ENCODE results near the gene BRAP. TPM values are rescaled to one million over a fixed set of nuclear protein-coding genes. Genes with fewer than 3 reads are reported as not detected.

The BRAP gene
- total RNA-seq, 4 donors from 2014 or later: 21.7 to 26.5 (median 23.1) TPM

DNA sequence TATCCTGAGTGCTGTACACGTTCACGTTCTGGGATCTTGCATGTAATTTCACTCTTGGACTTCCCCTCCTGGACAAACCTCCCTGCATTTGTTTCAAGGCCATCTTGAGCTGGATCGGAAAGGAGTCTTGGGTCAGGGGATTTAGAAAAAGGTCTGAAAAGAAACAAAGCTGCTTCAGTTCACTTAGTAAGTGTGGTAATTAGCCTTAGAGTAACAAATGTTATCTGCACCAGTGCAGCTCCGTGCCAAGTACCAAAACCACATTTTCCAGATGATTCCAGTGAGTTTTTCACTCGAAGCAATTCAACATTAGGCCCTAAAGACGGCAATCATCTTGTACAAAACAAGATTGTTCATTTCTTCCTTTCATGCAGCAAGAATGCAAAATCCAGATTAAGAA, 47.2 kb downstream of the BRAP start:
- no peak for ATAC-seq
- no peak for TF ChIP-seq EP300 (IDR thresholded peaks at IDR 0.05)
- no peak for TF ChIP-seq CTCF (IDR thresholded peaks at IDR 0.05)
- no peak for TF ChIP-seq POLR2A (IDR thresholded peaks at IDR 0.05)
- TF ChIP-seq POLR2AphosphoS5 (IDR thresholded peaks at IDR 0.05): no peak
- Histone ChIP-seq H3K4me1 (peaks cover 3 to 45% (median 12%) of the 10 kb centered on the region in 3 donors), H3K27ac (no peak overlapping the region), H3K36me3 (peaks cover 0 to 14% of the 10 kb centered on the region in 2 donors), H3K9me3 (no peaks in the 10 kb centered on the region), H3K4me3 (no peak overlapping the region), H3K27me3 (no peaks in the 10 kb centered on the region)
- 61 to 72% methylated on average over 6 of the region's 6 CpGs for WGBS, 2 donors (ENCODE audit: low coverage in 1 of 2)

DNA sequence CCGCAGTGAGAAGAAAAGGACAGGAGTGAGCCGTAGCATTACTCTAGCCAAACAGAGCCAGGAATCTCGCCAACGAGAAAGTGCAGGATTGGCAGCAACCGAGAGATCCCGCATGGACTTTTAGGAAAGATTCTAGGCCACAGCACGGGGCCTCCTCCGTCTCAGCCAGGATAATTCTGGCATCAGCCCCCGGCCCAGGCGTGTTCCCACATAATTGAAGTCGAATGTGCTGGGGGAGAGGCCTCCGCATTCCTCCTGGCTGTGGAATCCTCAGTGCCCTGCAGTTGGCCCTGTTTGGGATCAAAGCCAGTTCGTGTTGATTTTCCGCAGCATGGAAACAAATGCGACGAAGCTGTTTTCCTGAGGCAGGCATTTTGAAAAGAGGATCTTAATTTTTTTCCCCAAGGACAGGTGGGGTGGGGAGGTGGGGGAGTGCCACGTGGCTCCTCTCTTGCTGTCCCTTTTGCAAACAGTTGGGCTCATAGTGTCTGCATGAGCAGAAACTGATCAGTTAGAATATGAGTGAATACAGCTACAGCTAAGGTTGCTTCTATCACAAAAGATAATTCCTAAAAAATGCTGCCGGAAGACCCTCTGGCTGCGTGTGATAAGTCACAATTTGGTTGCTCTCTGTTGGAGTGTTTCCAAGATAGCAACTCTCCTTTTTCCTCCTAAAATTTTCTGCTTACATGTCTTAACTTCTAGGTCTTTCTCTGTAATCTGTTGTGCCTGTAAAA, 49.4 kb downstream of the BRAP start:
- Histone ChIP-seq H3K4me3 (peak overlapping the region in 1 of 2 donors; percentile 28), H3K4me1 (peaks cover 3 to 27% (median 10%) of the 10 kb centered on the region in 3 donors), H3K9me3 (no peaks in the 10 kb centered on the region), H3K27me3 (no peaks in the 10 kb centered on the region), H3K27ac (peak overlapping the region; percentile 41 to 85 (median 78)), H3K36me3 (peaks cover 0 to 4% of the 10 kb centered on the region in 2 donors)
- 4 to 17% methylated on average over 7 to 18 of the region's 19 CpGs for WGBS, 2 donors (ENCODE audit: low coverage in 1 of 2)
- ATAC-seq: peak; percentile 69
- no peak for TF ChIP-seq POLR2A (IDR thresholded peaks at IDR 0.05)
- no peak for TF ChIP-seq EP300 (IDR thresholded peaks at IDR 0.05)
- TF ChIP-seq POLR2AphosphoS5 (IDR thresholded peaks at IDR 0.05): peak; percentile 58
- no peak for TF ChIP-seq CTCF (IDR thresholded peaks at IDR 0.05)

DNA sequence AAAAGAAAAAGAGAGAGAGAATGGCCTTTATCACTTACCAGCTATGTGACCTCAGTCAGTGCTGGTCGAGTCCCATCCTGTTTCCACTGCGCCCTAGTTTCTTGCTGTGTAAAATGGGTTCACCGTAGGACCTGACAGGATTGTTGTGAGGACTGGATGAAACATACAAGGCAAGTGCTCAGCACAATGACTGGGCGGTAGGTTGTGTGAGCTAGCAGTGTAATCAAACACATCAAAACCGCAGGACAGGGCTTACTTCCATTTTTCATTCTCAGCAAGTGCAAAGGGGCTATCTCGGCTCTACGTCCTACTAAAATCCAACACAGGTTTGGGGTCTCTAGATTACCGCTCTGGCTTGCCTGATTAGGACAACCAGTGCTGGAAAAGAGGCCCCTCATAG, 50.2 kb downstream of the BRAP start:
- ATAC-seq: no peak
- no peak overlapping the region for H3K4me3 ChIP-seq
- peaks cover 3 to 27% (median 10%) of the 10 kb centered on the region in 3 donors for H3K4me1 ChIP-seq
- H3K27ac ChIP-seq: peak overlapping the region; percentile 41 to 85 (median 78)
- WGBS, 2 donors (ENCODE audit: low coverage in 1 of 2): 40 to 43% methylated on average over 5 to 7 of the region's 8 CpGs
- H3K27me3 ChIP-seq: no peaks in the 10 kb centered on the region
- TF ChIP-seq CTCF (IDR thresholded peaks at IDR 0.05) (no peak), POLR2A (IDR thresholded peaks at IDR 0.05) (no peak), EP300 (IDR thresholded peaks at IDR 0.05) (no peak), POLR2AphosphoS5 (IDR thresholded peaks at IDR 0.05) (no peak)
- H3K36me3 ChIP-seq: peaks cover 0 to 2% of the 10 kb centered on the region in 2 donors
- no peaks in the 10 kb centered on the region for H3K9me3 ChIP-seq

GRCh38 chr12:111628505-111629260, 57.1 kb downstream of the BRAP start:
- WGBS, 2 donors (ENCODE audit: low coverage in 1 of 2): 91 to 94% methylated on average over 3 to 6 of the region's 7 CpGs
- Histone ChIP-seq H3K36me3 (no peaks in the 10 kb centered on the region), H3K4me1 (no peaks in the 10 kb centered on the region), H3K27ac (no peak overlapping the region), H3K9me3 (no peaks in the 10 kb centered on the region), H3K27me3 (no peaks in the 10 kb centered on the region), H3K4me3 (no peak overlapping the region)
- no peak for TF ChIP-seq POLR2A (IDR thresholded peaks at IDR 0.05)
- TF ChIP-seq EP300 (IDR thresholded peaks at IDR 0.05): no peak
- no peak for TF ChIP-seq CTCF (IDR thresholded peaks at IDR 0.05)
- no peak for TF ChIP-seq POLR2AphosphoS5 (IDR thresholded peaks at IDR 0.05)
- no peak for ATAC-seq
